Breast epithelium (tissue), 3 donors: Measurements from ENCODE around the gene LAT.

Experiments used
- POLR2A ChIP-seq: fragments of 450-650 bp; IDR thresholded peaks from one replicate; pipeline ENCODE4 v1.6.1; 2016; ENCODE audit warnings: antibody characterized with exemption, mild to moderate bottlenecking, moderate library complexity
- TF ChIP-seq, protein P1 (sequence below), 3 donors: fragments of 450-650 bp; IDR thresholded peaks; one replicate each; pipeline ENCODE4 v1.5.1; 2016 to 2017; ENCODE audit warnings: antibody characterized with exemption in 3 of 3, mild to moderate bottlenecking in 3 of 3, moderate library complexity in 3 of 3

DNA sequence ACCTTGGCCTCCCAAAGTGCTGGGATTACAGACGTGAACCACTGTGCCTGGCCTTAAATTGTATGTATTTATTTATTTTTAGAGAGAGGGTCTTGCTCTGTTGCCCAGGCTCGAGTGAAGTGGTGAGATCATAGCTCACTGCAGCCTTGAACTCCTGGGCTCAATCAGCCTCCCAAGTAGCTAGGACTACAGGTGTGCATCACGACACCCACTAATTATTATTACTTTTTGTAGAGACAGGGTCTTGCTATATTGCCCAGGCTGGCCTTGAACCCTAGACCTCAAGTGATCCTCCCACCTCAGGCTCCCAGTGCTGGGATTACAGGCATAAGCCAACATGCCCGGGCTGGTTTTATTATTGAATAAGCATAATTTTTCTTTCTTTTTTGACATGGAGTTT lies 38.2 kb upstream of the LAT start:
- TF ChIP-seq, protein P1, sequence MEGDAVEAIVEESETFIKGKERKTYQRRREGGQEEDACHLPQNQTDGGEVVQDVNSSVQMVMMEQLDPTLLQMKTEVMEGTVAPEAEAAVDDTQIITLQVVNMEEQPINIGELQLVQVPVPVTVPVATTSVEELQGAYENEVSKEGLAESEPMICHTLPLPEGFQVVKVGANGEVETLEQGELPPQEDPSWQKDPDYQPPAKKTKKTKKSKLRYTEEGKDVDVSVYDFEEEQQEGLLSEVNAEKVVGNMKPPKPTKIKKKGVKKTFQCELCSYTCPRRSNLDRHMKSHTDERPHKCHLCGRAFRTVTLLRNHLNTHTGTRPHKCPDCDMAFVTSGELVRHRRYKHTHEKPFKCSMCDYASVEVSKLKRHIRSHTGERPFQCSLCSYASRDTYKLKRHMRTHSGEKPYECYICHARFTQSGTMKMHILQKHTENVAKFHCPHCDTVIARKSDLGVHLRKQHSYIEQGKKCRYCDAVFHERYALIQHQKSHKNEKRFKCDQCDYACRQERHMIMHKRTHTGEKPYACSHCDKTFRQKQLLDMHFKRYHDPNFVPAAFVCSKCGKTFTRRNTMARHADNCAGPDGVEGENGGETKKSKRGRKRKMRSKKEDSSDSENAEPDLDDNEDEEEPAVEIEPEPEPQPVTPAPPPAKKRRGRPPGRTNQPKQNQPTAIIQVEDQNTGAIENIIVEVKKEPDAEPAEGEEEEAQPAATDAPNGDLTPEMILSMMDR (IDR thresholded peaks at IDR 0.05), result no peak
- TF ChIP-seq POLR2A, result no peak
